PC-3 (cell line): ENCODE measurements around the gene FGD3.

ENCODE experiments used
- EZH2phosphoT487 ChIP-seq: fragments of 300-600 bp; sonication (generic); IDR thresholded peaks from 2 replicates; pipeline ENCODE4 v1.6.1; 2018; ENCODE audit warnings: mild to moderate bottlenecking, antibody characterized with exemption, low read length, borderline replicate concordance
- TF ChIP-seq, protein P1 (sequence below): fragments of 300-600 bp; sonication (generic); conservative IDR thresholded peaks from 2 replicates; pipeline ENCODE4 v1.5.1; 2017; ENCODE audit warnings: antibody characterized with exemption, low read depth, mild to moderate bottlenecking, low read length

DNA sequence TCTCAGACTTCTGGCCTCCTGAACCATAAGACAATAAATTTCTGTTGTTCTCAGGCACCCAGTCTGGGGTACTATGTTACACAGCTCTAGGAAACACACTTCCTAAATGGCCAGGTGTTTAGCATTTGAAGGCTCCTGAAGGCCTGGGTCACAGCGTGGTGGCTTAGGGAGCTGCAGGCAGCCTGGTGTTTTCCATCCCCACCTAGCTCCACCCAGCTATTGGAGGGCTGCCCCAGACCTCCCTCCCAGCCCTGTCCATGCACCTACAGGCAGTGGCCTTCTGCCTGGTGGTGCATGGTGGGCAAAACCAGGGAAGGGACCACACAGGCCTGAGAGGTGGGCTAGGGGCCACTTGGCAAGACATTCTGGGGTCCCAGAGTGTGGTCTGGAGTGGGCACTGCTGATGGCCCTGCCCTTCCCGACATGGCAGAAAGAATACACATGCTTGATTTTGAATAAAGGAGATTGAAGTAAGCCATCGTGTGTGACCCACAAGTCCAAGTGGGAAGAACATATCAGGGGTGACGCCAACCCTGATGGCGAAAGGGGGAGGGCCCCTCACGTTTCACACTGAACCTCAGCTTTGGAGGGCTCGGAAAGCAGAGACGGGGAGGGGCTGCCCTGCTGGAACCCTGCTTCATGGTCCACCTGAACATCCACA lies 109.8 kb downstream of the FGD3 start:
- TF ChIP-seq EZH2phosphoT487: no peak
- TF ChIP-seq, protein P1, sequence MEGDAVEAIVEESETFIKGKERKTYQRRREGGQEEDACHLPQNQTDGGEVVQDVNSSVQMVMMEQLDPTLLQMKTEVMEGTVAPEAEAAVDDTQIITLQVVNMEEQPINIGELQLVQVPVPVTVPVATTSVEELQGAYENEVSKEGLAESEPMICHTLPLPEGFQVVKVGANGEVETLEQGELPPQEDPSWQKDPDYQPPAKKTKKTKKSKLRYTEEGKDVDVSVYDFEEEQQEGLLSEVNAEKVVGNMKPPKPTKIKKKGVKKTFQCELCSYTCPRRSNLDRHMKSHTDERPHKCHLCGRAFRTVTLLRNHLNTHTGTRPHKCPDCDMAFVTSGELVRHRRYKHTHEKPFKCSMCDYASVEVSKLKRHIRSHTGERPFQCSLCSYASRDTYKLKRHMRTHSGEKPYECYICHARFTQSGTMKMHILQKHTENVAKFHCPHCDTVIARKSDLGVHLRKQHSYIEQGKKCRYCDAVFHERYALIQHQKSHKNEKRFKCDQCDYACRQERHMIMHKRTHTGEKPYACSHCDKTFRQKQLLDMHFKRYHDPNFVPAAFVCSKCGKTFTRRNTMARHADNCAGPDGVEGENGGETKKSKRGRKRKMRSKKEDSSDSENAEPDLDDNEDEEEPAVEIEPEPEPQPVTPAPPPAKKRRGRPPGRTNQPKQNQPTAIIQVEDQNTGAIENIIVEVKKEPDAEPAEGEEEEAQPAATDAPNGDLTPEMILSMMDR: no peak
